ENCODE results near the gene ANGPTL5.
"Not testable (repeated sequence)": the region's sequence is repeated elsewhere in the genome, so short reads cannot be mapped to it uniquely, and the experiment has no call there.

The ANGPTL5 gene

GRCh38 chr11:101885631-101886030, 30.7 kb downstream of the ANGPTL5 start:
- no peak for DNase-seq

GRCh38 chr11:101881586-101881985, 34.7 kb downstream of the ANGPTL5 start:
- DNase-seq: no peak

DNA sequence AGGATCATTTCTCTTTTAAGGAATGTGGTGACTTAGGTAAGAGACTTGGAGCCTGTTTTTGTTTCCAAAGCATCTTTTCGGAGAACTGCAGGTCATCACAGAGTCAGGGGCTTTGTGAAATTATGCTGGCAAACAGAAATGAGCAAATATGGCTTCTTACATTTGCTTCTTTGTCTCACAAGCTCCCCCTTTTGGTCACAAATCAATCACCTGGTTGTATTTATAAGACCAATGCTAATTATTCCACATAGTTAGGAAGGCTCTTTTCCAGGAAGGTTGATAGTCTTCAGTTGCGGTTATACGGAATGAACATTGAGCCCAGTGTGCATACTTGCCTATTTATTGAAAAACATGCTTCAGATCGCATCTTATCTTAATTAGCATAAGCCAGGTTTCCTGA, 36.1 kb downstream of the ANGPTL5 start:
- peak; percentile 12 for DNase-seq

GRCh38 chr11:101872171-101872882, 44.0 kb downstream of the ANGPTL5 start:
- no peak for DNase-seq

DNA sequence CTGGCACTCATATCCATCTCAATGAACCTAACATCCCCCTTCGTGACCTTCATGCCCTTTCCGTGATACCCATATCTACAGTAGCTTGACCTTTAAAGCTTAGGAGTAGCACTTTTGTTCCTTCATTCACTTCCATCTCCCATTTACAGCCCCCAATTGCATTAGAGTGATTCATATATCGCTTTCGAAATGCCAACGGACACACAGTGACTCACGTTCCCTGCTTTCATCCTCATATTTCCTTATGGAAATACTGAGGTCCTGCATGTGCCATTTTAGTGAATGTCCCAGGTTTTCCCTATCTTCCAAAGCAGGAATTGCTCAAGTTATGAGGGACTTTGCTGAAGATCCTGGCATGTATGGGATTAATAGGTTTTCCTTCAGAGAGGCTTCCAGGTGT, 45.8 kb downstream of the ANGPTL5 start:
- DNase-seq: no peak

- no peak for DNase-seq
These were observed 48.4 kb downstream of the ANGPTL5 start for GRCh38 chr11:101867951-101868350.

DNA sequence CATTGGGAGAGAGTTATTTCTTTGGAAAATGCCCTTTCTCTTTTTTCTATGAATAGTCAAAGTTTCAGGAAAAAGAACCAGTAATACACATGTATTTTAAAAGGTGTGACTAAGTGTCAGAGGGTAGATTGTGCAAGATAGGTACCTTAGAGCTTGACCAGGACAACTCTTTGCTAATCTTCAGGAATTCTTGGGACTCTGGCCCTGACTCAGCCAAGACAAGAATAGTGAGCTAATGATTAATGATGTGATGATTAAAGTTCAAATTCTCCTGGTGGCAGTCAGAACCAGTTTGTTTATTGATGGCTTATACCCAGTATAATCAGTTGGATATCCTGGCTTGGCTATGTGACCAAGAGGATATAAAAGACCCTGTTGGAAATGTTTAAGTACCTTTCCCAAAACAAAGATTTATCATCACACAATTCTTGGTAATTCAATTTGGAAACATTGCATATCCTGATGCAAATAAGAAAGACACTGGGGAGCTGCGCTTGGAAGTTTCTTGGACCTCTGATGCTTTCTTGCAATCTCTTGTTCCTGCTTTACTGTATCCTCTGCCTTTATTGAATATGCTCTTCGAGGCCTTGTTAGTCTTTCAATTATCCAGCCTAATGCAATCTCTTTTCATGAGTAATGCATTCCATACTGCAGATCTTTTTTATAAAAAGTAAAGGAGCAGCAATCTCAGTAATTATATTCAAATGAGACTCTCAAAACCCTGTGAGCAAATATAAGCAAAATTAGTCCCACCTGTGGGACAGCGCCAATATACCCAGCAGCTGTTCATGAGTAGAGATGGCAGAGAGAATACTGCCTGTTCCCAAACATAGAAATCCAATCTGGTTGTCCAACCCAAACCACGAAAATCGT, 49.5 kb downstream of the ANGPTL5 start:
- peak; percentile 69 for DNase-seq

DNA sequence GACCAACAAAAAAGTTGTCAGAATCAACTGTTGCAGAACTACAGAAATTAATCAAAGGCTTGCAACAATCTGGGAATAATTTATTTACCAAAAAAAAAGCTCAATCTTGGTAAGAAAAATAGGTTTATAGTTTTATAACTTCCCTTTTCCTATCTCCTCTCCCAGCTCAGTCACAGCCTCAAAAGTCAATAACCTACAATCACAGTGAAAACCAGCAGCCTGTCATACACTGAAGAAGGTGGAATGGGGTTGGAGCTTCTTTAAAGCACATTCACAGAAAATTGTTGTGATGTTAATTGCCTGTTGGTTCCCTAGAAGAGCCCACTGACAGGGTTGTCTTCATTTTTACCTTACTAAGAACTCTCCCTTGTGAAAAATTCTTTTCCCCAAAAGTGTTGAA, 52.2 kb downstream of the ANGPTL5 start:
- DNase-seq: no peak

GRCh38 chr11:101863361-101863760, 53.0 kb downstream of the ANGPTL5 start:
- DNase-seq: no peak

DNA sequence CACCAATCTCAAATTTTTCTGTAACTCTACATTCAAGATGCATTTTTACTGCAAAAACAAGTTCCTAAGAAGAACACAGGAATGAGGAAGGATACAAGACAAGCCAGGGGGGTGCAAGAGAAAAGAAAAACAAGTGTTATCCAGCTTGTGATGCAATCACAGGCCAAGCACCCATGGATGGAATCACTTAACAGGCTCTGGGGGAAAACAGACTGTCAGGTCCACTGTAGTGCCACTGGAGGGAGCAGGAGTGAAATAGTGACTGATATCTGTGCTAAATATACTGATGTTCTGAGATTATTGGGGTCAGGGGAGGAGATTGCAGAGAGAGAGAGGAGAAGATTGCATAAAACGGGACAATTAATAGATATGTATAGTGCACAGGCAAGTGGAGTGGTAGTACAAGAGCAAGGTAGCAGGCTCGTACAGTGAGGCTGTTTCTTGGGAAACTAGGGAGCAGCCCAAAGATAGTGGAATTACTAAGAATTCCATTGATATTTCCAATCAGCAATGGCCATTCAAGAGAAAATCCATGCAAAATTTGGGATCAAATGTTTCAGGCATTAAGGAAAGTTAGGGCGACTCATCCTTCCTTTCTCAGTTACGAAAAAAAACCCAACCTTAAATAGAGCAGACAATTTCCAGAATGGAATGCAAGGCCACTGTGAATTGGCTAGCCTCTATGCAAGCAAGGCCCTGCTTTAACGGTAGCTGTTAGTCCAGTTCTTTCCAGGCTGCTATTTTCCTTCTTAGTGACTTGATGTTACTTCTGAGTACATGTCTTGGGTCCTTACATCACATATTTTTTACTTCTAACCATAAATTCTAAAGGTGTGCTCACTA, 53.7 kb downstream of the ANGPTL5 start:
- DNase-seq: peak; percentile 39

GRCh38 chr11:101860696-101861427, 55.5 kb downstream of the ANGPTL5 start:
- peak; percentile 54 for DNase-seq

DNA sequence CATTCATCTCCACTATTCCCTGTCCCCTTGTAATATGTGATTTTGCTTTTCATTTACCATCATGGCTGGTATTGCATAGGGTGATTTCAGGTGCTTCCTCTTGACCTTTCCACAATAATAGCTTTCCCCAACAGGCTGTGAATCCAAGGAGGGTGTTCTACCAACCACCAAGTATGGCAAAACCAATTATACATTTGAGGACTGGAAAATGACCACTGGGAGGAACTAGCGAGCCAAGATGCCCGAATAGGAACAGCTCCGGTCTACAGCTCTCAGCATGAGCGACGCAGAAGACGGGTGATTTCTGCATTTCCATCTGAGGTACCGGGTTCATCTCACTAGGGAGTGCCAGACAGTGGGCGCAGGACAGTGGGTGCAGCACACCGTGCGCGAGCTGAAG, 64.1 kb downstream of the ANGPTL5 start:
- not testable (repeated sequence) for DNase-seq

DNA sequence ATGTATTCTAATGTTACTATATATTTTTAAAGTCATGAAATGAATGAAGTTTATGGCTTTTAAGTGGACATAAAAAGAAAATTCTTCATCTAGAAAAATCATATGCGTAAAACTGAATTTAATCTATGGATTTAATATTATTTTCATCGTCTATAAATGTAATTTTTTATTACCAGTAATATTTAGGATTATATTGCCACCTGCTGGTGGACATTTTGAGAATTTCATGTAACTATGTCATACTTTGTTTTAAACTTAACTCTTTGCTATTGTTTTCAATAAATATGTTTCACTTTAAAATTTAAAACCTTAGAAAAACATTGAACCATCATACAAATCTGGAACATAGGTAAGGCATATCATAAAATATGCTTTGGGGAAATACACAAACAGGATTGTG, 68.1 kb downstream of the ANGPTL5 start:
- no peak for DNase-seq

DNA sequence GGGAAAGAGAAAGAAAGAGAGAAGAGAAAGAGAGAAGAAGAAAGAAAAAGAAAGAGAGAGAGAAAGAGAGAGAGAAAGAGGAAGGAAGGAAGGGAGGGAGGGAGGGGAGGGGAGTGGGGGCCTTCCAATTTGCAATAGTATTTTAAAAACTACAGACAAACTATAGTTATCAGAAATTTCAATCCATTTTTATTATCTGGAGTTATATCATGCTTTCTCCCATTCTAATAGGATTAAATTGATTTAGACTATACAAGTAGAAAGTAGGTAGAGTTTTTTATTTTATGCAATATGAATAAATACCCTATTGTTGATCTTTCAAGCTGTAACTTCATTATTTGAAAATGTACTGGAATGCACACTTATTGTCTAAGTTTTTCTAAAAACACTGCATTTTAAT, 71.7 kb downstream of the ANGPTL5 start:
- DNase-seq: no peak

- DNase-seq: no peak
These were observed 75.6 kb downstream of the ANGPTL5 start for GRCh38 chr11:101840704-101841103.
